Astrocyte (in vitro differentiated cells and primary cell): ENCODE measurements around the gene ZBTB7C. TPM values are rescaled to one million over a fixed set of nuclear protein-coding genes. Genes with fewer than 3 reads are reported as not detected.

Source experiments
- DNase-seq: peaks from one replicate; pipeline ENCODE4 v3.0.0-alpha.2; 2010; ENCODE audit warnings: low read depth
- FAIRE-seq: peaks from 2 replicates; lab custom pipeline; 2011; peaks lifted over from hg19 to GRCh38; lab: Jason Lieb, UNC
- H2AFZ ChIP-seq: 2 replicates; pipeline ENCODE4 v1.6.0; 2012; ENCODE audit warnings: low read depth, low read length, inconsistent platforms
- H3K27ac ChIP-seq: 2 replicates; pipeline ENCODE4 v1.5.1; 2011; ENCODE audit warnings: low read depth, low read length, inconsistent platforms
- H3K27me3 ChIP-seq: 2 replicates; pipeline ENCODE4 v1.6.0; 2011; ENCODE audit warnings: low read length, inconsistent platforms; ENCODE audit not compliant: insufficient read depth
- H3K36me3 ChIP-seq: 2 replicates; pipeline ENCODE4 v1.5.1; 2011; ENCODE audit warnings: low read length, inconsistent platforms; ENCODE audit not compliant: insufficient read depth
- H3K4me1 ChIP-seq: 2 replicates; pipeline ENCODE4 v1.5.1; 2011; ENCODE audit warnings: low read length, inconsistent platforms; ENCODE audit not compliant: insufficient read depth
- H3K4me2 ChIP-seq: 2 replicates; pipeline ENCODE4 v1.6.0; 2012; ENCODE audit warnings: low read length, inconsistent platforms
- H3K4me3 ChIP-seq: 2 replicates; pipeline ENCODE4 v1.5.1; 2011; ENCODE audit warnings: low read depth, mild to moderate bottlenecking, low read length, inconsistent platforms; ENCODE audit not compliant: insufficient read depth
- H3K79me2 ChIP-seq: 2 replicates; pipeline ENCODE4 v1.6.0; 2012; ENCODE audit warnings: mild to moderate bottlenecking, low read length, inconsistent platforms; ENCODE audit not compliant: insufficient read depth
- H3K9ac ChIP-seq: 2 replicates; pipeline ENCODE4 v1.6.0; 2012; ENCODE audit warnings: mild to moderate bottlenecking, low read length, inconsistent platforms
- H3K9me3 ChIP-seq: 2 replicates; pipeline ENCODE4 v1.5.1; 2012; ENCODE audit warnings: low read depth, mild to moderate bottlenecking, low read length, inconsistent platforms; ENCODE audit not compliant: insufficient read depth
- H4K20me1 ChIP-seq: 2 replicates; pipeline ENCODE4 v1.6.0; 2012; ENCODE audit warnings: low read length, inconsistent platforms; ENCODE audit not compliant: insufficient read depth
- H3K27ac Mint-ChIP-seq: one replicate; pipeline ENCODE4 v1.8.0; 2021; ENCODE audit warnings: mild to moderate bottlenecking, mixed read lengths; ENCODE audit not compliant: unreplicated experiment
- H3K27me3 Mint-ChIP-seq: one replicate; pipeline ENCODE4 v1.8.0; 2021; ENCODE audit warnings: low read depth, mixed read lengths; ENCODE audit not compliant: unreplicated experiment
- H3K36me3 Mint-ChIP-seq: one replicate; pipeline ENCODE4 v1.8.0; 2021; ENCODE audit warnings: low read depth, mixed read lengths; ENCODE audit not compliant: unreplicated experiment
- H3K4me1 Mint-ChIP-seq: one replicate; pipeline ENCODE4 v1.8.0; 2021; ENCODE audit warnings: low read depth, mixed read lengths; ENCODE audit not compliant: unreplicated experiment
- H3K4me3 Mint-ChIP-seq: one replicate; pipeline ENCODE4 v1.8.0; 2021; ENCODE audit warnings: mild to moderate bottlenecking, moderate library complexity, mixed read lengths; ENCODE audit not compliant: unreplicated experiment
- H3K9me3 Mint-ChIP-seq: one replicate; pipeline ENCODE4 v1.8.0; 2021; ENCODE audit warnings: mild to moderate bottlenecking, mixed read lengths; ENCODE audit not compliant: unreplicated experiment
- CTCF ChIP-seq: IDR thresholded peaks from 2 replicates; pipeline ENCODE4 v1.5.1; 2011; ENCODE audit warnings: low read depth, mild to moderate bottlenecking, inconsistent platforms, low read length, moderate library complexity; ENCODE audit not compliant: insufficient read depth
- EZH2 ChIP-seq: IDR thresholded peaks from 2 replicates; pipeline ENCODE4 v1.6.1; 2012; ENCODE audit warnings: mild to moderate bottlenecking, low read length, inconsistent platforms; ENCODE audit not compliant: insufficient read depth
- total RNA-seq: library from RNA; stranded (reverse); gene quantifications from 2 replicates; pipeline ENCODE4 v1.2.1, GENCODE V29; 2021

Gene ZBTB7C
- total RNA-seq, 1 donor from 2014 or later = 1.0 TPM

GRCh38 chr18:48058486-48058885 is 350.7 kb downstream of the ZBTB7C start:
- H3K36me3 ChIP-seq = no peaks in the 10 kb centered on the region
- DNase-seq (no peak), FAIRE-seq (no peak)
- H3K9me3 ChIP-seq = no peaks in the 10 kb centered on the region
- H3K4me1 Mint-ChIP-seq = peaks cover 20% of the 10 kb centered on the region
- H2AFZ ChIP-seq = no peak overlapping the region
- H3K4me1 ChIP-seq = no peaks in the 10 kb centered on the region
- H3K36me3 Mint-ChIP-seq = no peaks in the 10 kb centered on the region
- H3K27me3 Mint-ChIP-seq = peaks cover 54% of the 10 kb centered on the region
- peaks cover 10% of the 10 kb centered on the region for H3K27me3 ChIP-seq
- H4K20me1 ChIP-seq = no peaks in the 10 kb centered on the region
- no peak overlapping the region for H3K4me3 ChIP-seq
- no peaks in the 10 kb centered on the region for H3K9me3 Mint-ChIP-seq
- H3K27ac Mint-ChIP-seq = peak overlapping the region; percentile 45
- H3K9ac ChIP-seq = no peak overlapping the region
- H3K27ac ChIP-seq = no peak overlapping the region
- H3K79me2 ChIP-seq = no peaks in the 10 kb centered on the region
- no peak overlapping the region for H3K4me3 Mint-ChIP-seq
- no peak overlapping the region for H3K4me2 ChIP-seq
- no peak for TF ChIP-seq CTCF
- no peak for TF ChIP-seq EZH2

GRCh38 chr18:48057018-48057417 is 352.2 kb downstream of the ZBTB7C start:
- Histone ChIP-seq H3K36me3 (no peaks in the 10 kb centered on the region), H3K27ac (no peak overlapping the region), H3K4me2 (no peak overlapping the region), H2AFZ (no peak overlapping the region), H4K20me1 (no peaks in the 10 kb centered on the region), H3K9ac (no peak overlapping the region), H3K79me2 (no peaks in the 10 kb centered on the region), H3K4me1 (no peaks in the 10 kb centered on the region), H3K27me3 (peaks cover 10% of the 10 kb centered on the region), H3K9me3 (no peaks in the 10 kb centered on the region), H3K4me3 (no peak overlapping the region)
- no peak overlapping the region for H3K4me3 Mint-ChIP-seq
- no peak for DNase-seq
- peaks cover 58% of the 10 kb centered on the region for H3K27me3 Mint-ChIP-seq
- no peak overlapping the region for H3K27ac Mint-ChIP-seq
- H3K4me1 Mint-ChIP-seq = peaks cover 20% of the 10 kb centered on the region
- no peak for FAIRE-seq
- TF ChIP-seq CTCF (no peak), EZH2 (no peak)
- H3K9me3 Mint-ChIP-seq = no peaks in the 10 kb centered on the region
- H3K36me3 Mint-ChIP-seq = no peaks in the 10 kb centered on the region

- FAIRE-seq = no peak
- Histone ChIP-seq H4K20me1 (no peaks in the 10 kb centered on the region), H3K4me2 (no peak overlapping the region), H2AFZ (no peak overlapping the region), H3K36me3 (no peaks in the 10 kb centered on the region), H3K27ac (no peak overlapping the region), H3K4me1 (no peaks in the 10 kb centered on the region), H3K4me3 (no peak overlapping the region), H3K27me3 (peaks cover 10% of the 10 kb centered on the region), H3K79me2 (no peaks in the 10 kb centered on the region), H3K9ac (no peak overlapping the region), H3K9me3 (no peaks in the 10 kb centered on the region)
- Mint-ChIP-seq H3K27ac (no peak overlapping the region), H3K27me3 (peaks cover 59% of the 10 kb centered on the region), H3K4me3 (no peak overlapping the region), H3K9me3 (no peaks in the 10 kb centered on the region), H3K4me1 (peaks cover 20% of the 10 kb centered on the region), H3K36me3 (no peaks in the 10 kb centered on the region)
- DNase-seq = no peak
- TF ChIP-seq EZH2 = no peak
- TF ChIP-seq CTCF = no peak
Measured at GRCh38 chr18:48055351-48055750, 353.8 kb downstream of the ZBTB7C start.
